GM18867 (cell line): ENCODE data around the gene SUPT5H.

Experiments used
- ATAC-seq: cut with Tn5 transposase; IDR thresholded peaks from one replicate; pipeline ENCODE4 v1.9.1; 2021; ENCODE audit warnings: mild to moderate bottlenecking, moderate library complexity; ENCODE audit not compliant: unreplicated experiment

Gene SUPT5H

DNA sequence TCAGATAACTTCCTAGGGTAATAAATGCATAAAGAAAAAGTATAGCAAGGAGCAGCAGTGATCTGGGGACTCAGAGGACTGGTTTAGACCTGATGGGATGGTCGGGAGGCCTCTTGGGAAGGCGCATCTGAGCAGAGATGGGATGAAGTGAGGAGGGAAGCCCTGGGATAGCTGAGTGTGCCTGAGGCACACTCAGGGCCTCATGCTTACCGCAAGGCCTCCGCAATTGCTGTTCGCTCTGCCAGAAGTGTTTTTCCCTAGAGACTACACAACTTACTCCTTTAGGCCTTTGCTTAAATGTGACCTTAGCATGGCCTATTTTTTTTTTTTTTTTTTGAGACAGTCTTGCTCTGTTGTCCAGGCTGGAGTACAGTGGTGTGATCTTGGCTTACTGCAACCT lies 49.3 kb downstream of the SUPT5H start:
- no peak for ATAC-seq

DNA sequence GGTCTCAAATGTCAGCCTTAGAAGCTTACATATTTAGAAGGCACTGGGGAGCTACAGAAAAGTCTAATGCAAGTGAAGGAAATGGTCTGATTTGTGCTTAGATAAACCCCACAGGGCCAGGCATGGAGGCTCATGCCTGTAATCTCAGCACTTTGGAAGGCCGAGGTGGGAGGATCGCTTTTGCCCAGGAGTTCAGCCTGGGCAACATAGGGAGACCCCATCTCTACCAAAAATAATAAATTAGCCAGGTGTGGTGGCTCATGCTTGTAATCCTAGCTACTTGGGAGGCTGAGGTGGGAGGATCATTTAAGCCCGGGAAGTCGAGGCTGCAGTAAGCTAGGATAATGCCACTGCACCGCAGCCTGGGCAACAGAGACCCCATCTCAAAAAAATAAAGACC lies 50.7 kb downstream of the SUPT5H start:
- ATAC-seq: no peak

DNA sequence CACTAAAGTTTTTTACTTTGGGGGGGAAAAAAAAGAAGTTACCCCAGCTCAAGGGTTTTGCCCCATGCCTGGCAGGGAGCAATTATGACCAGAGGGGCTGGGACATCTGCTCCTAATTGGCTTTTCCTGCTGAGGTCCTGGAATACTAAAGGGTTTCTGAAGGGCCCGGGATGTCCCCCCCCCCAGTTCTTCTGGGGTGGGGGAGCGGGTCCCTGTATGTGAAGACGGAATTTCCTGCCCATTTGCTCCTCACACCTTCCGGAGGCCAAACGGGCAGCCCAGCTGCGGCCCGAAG lies 52.3 kb downstream of the SUPT5H start:
- no peak for ATAC-seq

DNA sequence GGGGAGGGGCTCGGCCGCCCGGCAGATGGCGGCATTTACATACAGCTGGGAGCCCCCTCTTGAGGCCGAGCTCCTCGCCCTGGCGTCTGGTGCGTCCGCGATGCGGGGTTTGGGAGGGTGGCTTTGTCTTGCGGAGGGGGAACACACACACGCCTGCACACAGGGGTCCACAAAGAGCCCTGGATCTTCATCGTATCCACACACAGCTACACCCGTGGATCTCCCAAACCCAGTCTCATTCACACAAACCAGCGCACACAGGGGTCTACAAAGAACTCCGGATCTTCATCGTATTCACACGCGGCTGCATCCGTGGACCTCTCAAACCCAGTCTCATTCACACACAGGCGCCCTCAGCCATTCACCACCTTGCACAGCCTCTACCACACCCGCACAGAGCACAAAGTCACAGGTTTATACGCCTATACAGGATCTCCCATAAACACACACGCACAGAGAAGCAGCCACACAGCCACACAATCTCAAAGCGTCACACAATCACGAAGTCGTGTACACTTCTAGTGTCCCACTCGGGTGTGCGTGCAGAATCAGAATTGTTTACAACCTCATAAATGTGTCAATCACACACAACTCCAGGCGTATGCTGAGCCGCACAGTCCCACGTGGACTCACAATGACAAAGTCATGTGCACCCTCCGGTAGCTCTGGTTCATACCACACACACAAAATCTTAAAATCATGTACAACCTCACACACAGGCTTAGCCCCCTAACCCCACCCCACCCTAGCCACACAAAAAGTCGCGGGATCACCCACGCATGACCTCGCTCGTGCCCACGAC lies 52.8 kb downstream of the SUPT5H start:
- ATAC-seq: no peak

DNA sequence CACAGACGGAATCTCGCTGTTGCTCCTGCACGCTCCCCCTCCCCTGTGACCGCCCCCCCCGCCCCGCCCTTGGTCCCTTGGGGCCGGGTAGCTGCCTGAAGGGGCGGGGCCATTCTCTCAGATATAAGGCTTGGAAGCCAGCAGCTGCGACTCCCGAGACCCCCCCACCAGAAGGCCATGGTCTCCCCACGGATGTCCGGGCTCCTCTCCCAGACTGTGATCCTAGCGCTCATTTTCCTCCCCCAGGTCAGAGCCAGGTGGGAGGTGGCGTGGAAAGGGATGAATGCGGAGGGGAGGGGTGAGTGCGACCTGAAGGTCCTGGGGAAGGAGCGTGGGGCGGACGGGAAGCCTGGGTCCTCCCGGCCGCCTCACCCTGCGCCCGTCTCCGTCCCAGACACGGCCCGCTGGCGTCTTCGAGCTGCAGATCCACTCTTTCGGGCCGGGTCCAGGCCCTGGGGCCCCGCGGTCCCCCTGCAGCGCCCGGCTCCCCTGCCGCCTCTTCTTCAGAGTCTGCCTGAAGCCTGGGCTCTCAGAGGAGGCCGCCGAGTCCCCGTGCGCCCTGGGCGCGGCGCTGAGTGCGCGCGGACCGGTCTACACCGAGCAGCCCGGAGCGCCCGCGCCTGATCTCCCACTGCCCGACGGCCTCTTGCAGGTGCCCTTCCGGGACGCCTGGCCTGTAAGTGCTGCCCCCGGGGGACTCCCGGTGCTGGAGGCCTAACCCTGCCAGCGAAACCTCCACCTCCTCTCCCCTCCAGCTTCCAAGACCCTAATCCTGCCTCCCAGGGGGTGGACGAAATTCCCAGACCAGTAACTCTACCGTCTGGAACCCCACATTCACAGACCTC lies 53.6 kb downstream of the SUPT5H start, which contains the start of gene DLL3:
Gene DLL3 (plus strand): TSS at position 150 of the 845 bp plus-strand sequence. CDS start 28 bp downstream, at position 178.
- no peak for ATAC-seq

DNA sequence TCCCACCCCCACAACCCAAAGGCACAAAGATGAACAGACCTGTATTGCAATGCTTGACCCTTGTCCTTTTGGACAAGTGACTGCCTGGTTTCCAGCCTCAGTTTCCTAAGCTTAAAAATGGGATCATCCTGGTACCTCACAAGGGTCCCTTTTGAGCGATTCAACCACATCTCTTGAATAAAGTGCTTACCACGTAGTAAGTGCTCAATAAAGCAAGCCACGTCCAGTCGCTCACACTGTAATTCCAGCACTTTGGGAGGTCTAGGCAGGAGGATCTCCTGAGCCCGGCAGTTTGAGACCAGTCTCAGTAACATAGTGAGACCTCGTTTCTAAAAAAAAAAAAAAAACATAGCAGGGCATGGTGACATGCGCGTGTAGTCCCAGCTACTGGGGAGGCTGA lies 54.5 kb downstream of the SUPT5H start:
- ATAC-seq: no peak

DNA sequence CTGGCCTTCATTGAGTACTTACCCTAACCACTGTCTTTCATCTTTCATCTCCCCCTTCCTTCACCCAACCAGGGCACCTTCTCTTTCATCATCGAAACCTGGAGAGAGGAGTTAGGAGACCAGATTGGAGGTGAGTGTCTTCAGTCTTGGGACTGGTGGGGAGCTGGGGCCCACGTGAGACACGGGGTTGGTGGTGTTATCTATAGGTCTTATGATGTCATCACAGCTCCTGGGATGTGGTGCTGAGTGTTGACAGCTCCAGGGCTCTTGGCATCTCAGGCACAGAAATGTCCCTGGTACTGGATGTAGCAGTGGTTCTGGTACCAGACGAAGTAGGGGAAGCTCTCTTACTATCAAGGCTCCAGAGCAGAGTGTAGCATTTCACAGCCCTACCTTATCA lies 55.2 kb downstream of the SUPT5H start:
- no peak for ATAC-seq

DNA sequence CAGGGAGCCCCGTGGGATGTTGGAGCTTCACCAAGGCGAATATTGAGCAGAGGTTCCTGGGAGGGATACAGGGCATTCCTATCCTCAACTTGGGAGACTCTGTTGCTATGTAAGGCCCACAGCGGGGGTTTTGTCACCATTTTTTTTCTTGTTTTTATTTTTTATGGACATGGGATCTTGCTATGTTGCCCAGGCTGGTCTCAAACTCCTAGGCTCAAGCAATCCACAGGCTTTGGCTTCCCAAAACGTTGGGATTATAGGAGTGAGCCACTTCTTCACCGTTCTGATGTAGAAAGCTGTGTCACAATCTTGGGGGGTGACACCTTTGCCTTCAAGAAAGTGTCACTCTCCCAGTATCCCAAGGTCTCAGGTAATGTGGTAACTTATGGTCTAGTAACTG lies 56.0 kb downstream of the SUPT5H start:
- ATAC-seq: no peak

DNA sequence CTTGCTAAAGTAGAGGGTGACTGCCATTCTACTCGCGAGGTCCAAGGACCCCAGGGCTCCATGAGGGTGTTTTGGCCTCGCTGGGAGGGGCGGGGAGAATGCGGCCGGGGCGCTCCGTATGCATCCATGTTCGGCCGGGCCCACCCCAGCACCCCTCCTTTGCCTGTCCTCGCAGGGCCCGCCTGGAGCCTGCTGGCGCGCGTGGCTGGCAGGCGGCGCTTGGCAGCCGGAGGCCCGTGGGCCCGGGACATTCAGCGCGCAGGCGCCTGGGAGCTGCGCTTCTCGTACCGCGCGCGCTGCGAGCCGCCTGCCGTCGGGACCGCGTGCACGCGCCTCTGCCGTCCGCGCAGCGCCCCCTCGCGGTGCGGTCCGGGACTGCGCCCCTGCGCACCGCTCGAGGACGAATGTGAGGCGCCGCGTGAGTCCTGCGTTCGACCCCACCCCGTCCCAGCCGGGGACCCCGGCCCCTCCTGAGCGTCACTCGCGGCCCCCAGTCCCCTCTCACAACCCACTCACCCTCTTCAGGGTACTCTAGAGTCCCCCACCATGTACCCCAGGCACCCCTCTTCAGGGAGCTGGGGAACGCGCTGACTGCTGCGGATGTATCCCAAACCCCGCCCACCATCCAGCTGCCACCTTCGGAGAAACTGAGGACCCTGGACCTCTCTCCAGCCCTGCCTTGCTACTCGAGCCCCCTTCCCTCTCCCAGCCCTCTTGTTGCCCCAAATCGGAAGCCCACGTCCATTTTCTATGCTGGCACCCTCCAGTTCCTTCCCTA lies 57.4 kb downstream of the SUPT5H start:
- ATAC-seq: no peak

DNA sequence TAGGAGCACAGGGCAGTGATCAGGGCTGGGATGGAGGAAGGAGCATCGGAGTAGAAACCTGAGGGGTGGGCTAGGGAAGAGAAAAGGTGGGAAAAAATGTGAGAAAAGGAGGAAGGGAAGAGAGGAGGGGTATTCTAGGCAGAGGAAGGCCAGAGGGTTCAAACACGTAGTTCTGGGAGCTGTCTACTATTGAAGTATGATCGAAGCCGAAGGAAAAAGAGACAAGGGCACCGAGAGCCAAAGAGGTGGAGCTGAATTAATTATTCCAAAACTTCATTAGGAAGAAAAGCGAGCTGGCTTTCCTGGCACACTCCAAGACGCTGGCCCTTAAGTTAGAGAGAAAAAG lies 61.2 kb downstream of the SUPT5H start:
- no peak for ATAC-seq

DNA sequence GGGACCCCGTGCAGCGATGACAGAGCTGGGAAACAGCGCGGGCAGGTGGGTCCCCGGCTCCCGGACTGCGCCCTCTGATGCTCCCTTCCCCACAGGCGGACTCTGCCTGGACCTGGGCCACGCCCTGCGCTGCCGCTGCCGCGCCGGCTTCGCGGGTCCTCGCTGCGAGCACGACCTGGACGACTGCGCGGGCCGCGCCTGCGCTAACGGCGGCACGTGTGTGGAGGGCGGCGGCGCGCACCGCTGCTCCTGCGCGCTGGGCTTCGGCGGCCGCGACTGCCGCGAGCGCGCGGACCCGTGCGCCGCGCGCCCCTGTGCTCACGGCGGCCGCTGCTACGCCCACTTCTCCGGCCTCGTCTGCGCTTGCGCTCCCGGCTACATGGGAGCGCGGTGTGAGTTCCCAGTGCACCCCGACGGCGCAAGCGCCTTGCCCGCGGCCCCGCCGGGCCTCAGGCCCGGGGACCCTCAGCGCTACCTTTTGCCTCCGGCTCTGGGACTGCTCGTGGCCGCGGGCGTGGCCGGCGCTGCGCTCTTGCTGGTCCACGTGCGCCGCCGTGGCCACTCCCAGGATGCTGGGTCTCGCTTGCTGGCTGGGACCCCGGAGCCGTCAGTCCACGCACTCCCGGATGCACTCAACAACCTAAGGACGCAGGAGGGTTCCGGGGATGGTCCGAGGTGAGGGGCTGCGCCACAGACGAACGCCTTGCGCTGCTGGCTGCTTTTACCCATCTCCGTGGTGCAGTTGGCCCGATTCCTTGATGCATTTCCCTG lies 61.7 kb downstream of the SUPT5H start:
- ATAC-seq: no peak

DNA sequence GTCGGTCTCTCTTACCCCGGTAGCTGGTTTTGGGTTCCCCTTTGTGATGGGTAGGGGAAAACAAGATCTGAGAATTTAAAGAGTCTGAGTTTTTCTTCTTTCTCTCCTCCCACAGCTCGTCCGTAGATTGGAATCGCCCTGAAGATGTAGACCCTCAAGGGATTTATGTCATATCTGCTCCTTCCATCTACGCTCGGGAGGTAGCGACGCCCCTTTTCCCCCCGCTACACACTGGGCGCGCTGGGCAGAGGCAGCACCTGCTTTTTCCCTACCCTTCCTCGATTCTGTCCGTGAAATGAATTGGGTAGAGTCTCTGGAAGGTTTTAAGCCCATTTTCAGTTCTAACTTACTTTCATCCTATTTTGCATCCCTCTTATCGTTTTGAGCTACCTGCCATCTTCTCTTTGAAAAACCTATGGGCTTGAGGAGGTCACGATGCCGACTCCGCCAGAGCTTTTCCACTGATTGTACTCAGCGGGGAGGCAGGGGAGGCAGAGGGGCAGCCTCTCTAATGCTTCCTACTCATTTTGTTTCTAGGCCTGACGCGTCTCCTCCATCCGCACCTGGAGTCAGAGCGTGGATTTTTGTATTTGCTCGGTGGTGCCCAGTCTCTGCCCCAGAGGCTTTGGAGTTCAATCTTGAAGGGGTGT lies 62.5 kb downstream of the SUPT5H start:
- ATAC-seq: no peak

DNA sequence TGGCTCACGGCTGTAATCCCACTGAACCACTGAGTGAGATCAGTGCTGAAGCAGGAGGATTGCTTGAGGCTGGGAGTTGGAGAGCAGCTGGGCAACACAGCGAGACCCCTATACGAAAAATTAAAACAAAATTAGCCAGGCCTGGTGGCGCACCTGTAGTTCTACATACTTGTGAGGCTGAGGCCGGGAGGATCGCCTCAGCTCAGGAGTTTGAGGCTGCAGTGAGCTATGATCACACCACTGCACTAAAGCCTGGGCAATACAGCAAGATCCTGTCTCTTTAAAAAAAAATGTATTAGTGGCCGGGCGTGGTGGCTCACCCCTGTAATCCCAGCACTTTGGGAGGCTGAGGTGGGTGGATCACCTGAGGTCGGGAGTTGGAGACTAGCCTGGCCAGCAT lies 63.2 kb downstream of the SUPT5H start:
- ATAC-seq: no peak

DNA sequence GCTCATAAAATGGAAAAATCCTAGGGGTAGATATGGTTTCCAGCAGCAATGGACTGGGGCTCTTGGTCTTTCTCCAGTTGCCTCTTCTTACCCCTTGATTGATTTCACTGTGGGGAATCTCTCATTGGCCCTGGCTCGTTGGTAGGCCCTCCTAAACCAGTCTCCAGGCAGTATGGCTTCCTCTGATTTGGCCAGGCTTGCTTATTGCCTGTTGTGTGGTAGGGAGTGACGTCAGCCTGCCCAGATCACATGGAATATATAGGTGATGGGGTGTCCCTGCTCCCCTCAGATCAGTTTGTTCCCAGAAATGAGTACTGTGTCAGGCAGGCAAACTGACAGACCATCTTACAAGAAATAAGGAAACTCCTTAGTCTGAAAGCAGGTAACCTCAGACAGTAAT lies 63.9 kb downstream of the SUPT5H start:
- no peak for ATAC-seq

DNA sequence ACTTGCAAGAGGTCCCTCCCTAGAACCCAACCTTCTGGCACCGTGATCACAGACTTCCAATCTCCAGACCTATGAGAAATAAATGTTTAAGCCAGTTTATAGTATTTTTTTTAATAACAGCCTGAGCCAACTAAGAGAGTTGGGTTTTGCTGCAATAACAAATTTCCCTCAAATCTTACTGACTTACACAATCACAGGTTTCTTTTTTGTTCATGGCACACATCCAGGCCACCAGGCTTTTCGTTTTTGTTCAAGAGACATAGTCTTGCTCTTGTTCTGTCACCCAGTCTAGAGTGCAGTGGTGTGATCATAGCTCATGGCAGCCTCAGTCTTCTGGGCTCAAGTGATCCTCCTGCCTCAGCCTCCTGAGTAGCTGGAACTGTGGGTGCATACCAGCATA lies 67.6 kb downstream of the SUPT5H start:
- ATAC-seq: no peak

DNA sequence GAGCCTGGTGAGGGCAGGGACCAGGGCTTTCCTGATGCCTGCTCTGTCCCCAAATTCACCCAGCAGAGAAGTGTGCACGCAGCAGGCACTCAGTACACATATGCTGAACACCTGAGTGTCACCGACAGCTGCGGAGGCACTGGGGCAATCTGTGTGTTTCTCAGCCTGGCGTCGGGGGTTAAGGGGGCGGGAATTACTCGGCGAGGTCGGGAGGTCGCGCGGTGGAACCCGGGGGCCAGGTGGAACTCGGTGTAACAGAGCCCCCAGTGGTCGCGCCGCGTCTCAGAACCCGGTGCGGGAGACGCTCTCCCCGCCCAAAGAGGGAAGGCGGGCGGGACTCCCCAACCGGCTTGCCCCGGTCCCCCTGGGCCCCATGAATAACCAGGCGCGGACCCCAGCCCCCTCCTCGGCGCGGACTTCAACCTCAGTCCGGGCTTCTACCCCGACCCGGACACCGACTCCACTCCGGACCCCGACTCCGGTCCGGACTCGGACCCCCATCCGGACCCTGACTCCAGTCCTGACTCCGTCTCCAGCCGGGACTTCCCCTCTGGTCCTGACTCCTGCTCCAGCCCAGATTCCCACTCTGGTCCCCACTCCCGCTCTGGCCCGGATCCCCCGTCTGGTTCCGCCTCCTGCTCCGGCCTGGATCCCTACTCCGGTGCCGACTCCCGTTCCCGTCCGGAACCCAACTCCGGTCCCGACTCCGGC lies 69.6 kb downstream of the SUPT5H start, which contains the start of gene SELENOV:
Gene SELENOV (plus strand): TSS at position 300 of the 711 bp plus-strand sequence. CDS start 74 bp downstream, at position 374.
- no peak for ATAC-seq

DNA sequence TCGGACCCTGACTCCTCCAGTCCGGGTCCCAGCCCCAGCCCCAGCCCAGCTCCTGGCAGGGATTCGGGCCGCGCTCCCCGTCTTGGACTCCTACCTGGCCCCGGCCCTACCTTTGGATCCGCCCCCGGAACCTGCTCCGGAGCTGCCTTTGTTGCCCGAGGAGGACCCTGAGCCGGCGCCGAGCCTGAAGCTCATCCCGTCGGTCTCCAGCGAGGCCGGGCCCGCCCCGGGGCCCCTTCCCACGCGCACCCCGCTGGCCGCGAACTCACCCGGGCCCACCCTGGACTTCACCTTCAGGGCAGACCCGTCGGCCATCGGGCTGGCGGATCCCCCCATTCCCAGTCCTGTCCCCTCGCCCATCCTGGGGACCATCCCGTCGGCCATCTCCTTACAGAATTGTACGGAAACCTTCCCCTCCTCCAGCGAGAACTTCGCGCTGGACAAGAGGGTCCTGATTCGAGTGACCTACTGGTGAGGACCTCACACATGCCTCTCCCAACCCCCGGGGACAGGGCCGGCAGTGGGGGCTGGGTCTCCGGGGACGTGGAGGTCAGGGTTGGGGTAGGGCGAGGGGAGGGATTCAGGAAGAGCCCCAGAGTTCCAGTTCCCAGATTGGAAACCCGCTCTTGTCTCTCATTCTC lies 70.3 kb downstream of the SUPT5H start:
- ATAC-seq: no peak

DNA sequence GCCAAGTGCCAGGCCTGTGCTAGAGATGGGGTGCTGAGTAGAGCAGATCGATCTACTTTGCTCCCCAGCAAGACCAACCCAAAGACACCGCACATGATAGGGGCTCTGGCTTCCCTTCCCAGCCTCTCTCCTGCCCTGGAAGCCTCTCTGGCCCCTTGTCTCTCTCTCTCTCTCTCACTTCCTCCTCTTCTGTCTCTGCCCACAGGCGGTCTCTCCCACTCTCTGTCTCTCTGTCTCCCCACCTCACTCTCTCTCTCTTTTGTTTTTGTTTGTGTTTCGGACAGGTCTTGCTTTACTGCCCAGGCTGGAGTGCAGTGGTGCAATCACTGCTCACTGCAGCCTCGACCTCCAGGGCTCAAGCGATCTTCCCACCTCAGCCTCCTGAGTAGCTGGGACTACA lies 70.9 kb downstream of the SUPT5H start:
- ATAC-seq: no peak

DNA sequence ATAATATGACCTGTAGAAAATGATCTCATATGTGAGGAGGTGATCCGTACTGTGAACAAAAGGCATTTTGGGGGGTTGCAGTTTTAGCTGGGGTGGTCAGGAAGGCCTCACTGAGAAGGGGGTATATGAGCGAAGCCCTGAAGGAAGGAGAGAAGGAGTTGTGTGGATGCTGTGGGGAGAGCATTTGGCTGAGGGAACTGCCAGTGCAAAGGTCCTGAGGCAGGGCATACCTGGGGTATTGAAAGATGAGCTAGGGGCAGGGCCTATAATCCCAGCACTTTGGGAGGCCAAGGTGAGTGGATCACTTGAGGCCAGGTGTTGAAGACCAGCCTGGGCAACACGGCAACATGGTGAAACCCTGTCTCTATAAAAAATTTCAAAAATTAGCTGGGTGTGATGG lies 72.0 kb downstream of the SUPT5H start:
- no peak for ATAC-seq
